Activated effector memory CD4-positive, alpha-beta T cell treated with anti-CD3 and anti-CD28 coated beads, Interleukin-2, amount 50 U/mL, for 16 hours (primary cell): ENCODE results near the gene TP53TG3.
"Not testable (repeated sequence)": the region's sequence is repeated elsewhere in the genome, so short reads cannot be mapped to it uniquely, and the experiment has no call there.

ENCODE experiments used
- DNase-seq: peaks from one replicate; pipeline ENCODE4 v3.0.0-alpha.2; 2020

TP53TG3 gene, protein sequence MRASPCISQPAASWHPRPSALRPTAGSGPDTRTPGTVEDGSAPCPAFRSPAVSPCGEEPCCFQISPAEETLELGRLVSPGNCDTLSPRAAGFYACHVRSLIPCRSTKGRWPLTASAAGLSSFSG

DNA sequence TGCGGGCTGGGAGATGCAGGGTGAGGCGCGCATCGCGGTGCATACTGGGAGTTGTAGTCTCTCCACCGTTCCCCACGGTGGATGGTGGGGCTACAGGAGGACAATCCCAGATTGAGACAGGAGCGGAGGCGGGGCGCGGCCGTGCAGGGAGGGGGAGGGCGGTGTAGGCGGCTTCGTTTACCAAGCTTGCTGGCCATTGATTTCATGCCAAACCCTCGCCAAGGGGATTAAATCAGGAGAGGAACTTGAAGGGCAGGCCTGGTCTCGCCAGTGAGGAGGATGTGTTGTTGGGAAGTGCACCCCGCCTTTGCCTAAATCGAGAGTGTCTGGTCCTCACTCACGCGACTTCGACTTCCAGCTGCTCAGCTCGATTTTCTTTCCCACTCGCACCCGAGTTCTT is at the start of gene TP53TG3:
TP53TG3 (minus strand) TSS at position 101 of the 400 bp plus-strand sequence; CDS start at position 33, 68 bp downstream.
- not testable (repeated sequence) for DNase-seq

DNA sequence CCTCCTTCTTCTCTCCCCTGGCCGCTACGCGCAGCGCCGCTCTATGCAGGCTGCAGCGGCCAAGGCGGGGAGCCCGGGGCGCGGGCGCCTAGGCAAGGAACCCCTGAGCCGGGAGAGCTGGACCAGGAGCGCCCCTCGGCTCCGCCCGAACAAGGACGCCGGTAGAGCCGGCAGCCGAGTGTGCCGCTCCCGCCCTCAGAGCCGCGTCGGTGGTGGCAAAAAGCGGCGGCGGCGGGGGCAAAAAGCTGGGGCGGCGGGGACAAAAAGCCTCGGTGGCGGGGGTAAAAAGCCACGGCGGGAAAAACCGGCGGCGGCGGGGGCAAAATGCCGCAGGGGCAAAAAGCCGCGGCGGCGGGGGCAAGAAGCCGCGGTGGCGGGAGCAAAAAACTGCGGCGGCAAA is 25.1 kb downstream of the TP53TG3 start:
- DNase-seq: not testable (repeated sequence)

DNA sequence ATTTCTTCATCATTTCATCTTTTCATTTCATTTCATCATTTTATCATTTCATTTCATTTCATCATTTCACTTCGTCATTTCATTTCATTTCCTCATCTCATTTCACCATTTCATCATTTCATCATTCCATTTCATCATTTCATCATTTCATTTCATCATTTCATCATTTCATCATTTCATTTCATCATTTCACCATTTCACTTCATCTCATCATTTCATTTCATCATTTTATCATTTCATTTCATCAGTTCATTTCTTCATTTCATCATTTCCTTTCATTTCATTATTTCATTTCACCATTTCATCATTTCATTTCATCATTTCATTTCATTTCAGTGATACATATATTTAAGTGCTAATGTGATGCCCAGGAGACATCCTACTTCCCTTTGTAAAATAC is 28.4 kb downstream of the TP53TG3 start:
- DNase-seq: not testable (repeated sequence)

DNA sequence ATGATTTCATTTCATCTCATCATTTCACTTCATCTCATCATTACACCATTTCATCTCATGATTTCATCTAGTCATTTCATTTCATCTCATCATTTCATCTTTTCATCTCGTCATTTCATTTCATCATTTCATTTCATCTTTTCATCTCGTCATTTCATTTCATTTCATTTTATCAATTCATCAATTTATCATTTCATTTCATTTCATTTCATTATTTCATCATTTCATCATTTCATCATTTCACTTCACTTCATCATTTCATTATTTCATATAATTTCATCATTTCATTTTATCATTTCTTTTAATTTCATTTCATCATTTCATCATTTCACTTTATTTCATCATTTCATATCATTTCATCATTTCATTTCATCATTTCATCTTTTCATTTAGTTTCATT is 29.2 kb downstream of the TP53TG3 start:
- DNase-seq: not testable (repeated sequence)

DNA sequence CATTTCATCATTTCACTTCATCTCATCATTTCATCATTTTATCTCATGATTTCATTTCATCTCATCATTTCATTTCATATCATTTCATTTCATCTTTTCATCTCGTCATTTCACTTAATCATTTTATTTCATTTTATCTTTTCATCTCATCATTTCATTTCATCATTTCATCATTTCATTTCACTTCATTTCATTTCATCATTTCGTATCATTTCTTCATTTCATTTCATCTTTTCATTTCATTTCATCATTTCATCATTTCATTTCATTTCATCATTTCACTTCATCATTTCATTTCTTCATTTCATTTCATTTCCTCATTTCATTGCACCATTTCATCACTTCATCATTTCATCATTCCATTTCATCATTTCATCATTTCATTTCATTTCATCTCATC is 29.8 kb downstream of the TP53TG3 start:
- DNase-seq: not testable (repeated sequence)

DNA sequence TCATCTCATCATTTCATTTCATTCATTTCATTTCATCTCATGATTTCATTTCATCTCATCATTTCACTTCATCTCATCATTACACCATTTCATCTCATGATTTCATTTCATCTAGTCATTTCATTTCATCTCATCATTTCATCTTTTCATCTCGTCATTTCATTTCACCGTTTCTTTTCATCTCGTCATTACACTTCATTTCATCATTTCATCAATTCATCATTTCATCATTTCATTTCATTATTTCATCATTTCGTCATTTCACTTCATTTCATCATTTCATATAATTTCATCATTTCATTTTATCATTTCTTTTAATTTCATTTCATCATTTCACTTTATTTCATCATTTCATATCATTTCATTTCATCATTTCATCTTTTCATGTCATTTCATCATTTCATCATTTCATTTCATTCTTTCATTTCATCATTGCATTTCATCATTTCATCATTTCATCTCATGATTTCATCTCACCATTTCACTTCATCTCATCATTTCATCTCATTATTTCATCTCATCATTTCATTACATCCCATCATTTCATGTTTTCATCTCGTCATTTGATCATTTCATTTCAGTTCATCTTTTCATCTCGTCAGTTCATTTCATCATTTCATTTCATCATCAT is 30.6 kb downstream of the TP53TG3 start:
- DNase-seq: not testable (repeated sequence)

DNA sequence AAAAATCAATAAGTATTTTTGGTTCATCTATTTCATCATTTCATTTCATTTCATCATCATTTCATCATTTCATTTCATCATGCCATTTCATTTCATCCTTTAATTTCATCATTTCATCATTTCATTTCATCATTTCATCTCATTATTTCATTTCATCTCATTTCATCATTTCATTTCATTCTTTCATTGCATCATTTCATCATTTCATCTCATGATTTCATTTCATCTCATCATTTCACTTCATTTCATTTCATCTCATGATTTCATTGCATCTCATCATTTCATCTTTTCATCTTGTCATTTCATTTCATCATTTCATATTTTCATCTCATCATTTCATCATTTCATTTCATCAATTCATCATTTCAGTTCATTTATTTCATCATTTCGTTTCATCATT is 31.2 kb downstream of the TP53TG3 start:
- not testable (repeated sequence) for DNase-seq

DNA sequence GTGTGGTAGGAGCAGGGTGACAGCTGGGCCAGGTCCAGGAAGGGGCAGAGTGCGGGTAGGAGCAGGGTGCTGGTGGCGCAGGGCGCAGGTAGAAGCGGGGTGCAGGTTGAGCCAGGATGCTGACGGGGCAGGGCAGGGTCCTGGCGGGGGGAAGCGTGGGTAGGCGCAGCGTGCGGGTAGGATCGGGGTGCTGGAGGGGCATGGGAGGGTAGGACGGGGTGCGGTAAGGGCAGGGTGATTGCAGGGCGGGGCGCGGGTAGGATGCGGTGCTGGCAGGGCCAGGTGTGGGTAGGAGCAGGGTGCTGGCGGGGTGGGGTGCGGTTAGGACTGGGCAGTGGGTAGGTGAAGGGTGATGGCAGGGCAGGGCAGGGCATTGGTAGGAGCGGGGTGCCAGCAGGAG is 38.4 kb downstream of the TP53TG3 start:
- not testable (repeated sequence) for DNase-seq

DNA sequence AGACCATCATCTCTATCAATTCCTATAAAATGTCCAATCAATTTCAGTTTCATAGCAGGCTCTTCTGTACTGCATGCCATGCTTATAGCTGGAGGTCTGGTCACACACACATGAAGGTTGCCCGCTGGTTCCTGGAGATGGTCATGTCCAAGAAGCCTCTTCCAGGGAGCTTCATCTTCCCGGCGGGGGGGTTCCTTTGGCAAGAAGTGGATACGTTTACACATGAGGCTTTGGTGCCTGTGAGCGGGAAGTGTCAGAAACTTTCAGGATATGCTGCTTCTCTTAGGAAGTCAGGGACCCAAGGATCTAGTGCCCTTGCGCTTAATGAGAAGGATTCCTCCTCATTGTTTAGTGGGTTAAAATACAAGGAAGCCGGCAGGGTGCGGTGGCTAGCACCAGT is 43.9 kb downstream of the TP53TG3 start:
- not testable (repeated sequence) for DNase-seq
